SK-N-MC (cell line): Measurements from ENCODE around the gene CRELD1.

Source experiments
- EZH2 ChIP-seq: fragments of 200-600 bp; sonication (generic); IDR thresholded peaks from one replicate; pipeline ENCODE4 v1.6.1; 2017; ENCODE audit warnings: antibody characterized with exemption
- POLR2AphosphoS5 ChIP-seq: IDR thresholded peaks from 2 replicates; pipeline ENCODE4 v1.6.1; 2012; ENCODE audit warnings: mild to moderate bottlenecking, low read depth, low read length, borderline replicate concordance

- TF ChIP-seq EZH2 = no peak
- no peak for TF ChIP-seq POLR2AphosphoS5
Observed at GRCh38 chr3:9951598-9951961, 17.9 kb downstream of the CRELD1 start.
